D721Med (cell line): Measurements from ENCODE around the gene DCTPP1.
"Not testable (repeated sequence)": the region's sequence is repeated elsewhere in the genome, so short reads cannot be mapped to it uniquely, and the experiment has no call there.

Experiments used
- DNase-seq: peaks from one replicate; pipeline ENCODE4 v3.0.0; 2011; ENCODE audit warnings: low spot score; ENCODE audit not compliant: insufficient read length
- FAIRE-seq: peaks from 2 replicates; lab custom pipeline; 2011; peaks lifted over from hg19 to GRCh38; lab: Jason Lieb, UNC
- CTCF ChIP-seq: IDR thresholded peaks from 2 replicates; pipeline ENCODE4 v1.5.1; 2012; ENCODE audit warnings: mild to moderate bottlenecking, control low read depth; ENCODE audit not compliant: insufficient read depth; ENCODE audit errors: missing control alignments

The DCTPP1 gene

GRCh38 chr16:30429678-30430427, at the start of gene DCTPP1:
Gene DCTPP1, minus strand, starts transcription at chr16:30430030. Its CDS starts 50 bp downstream, at chr16:30429980.
- peak; percentile 77 for TF ChIP-seq CTCF
- FAIRE-seq (no peak), DNase-seq (peak; percentile 95)

DNA sequence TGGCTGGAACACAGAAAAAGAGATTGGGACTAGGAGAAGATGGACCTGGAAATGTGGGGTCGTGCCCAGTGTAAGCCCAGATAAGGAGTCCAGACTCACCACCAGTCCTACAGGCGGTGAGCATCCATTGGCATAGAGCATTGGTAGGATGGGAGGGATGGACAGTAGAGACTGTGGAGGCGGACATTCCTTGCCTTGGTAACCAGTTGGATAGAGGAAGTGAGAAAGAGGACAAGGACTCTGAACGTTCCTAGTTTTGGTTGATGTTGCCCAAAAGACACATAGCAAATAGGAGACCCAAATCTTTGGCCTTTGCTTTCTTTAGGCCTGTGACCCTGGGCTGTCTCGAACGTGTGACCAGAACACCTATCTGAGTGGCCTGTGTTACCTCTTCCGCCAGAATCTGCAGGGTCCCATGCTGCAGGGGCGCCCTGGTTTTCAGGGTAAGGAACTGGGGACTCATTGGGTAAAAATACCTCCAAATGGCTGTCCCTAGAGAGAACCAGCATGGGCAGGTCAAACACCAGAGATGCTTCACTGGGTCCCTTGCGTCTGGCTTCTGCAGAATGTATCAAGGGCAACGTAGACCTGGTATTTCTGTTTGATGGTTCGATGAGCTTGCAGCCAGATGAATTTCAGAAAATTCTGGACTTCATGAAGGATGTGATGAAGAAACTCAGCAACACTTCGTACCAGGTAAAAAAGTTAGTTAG, 49.1 kb upstream of the DCTPP1 start:
- no peak for DNase-seq
- no peak for TF ChIP-seq CTCF
- no peak for FAIRE-seq

GRCh38 chr16:30477773-30478172, 47.9 kb upstream of the DCTPP1 start:
- DNase-seq, FAIRE-seq: not testable (repeated sequence)

GRCh38 chr16:30476991-30477390, 47.2 kb upstream of the DCTPP1 start:
- FAIRE-seq: no peak
- no peak for TF ChIP-seq CTCF
- DNase-seq: no peak

GRCh38 chr16:30474684-30475083, 44.9 kb upstream of the DCTPP1 start:
- no peak for TF ChIP-seq CTCF
- FAIRE-seq (no peak), DNase-seq (no peak)

- no peak for FAIRE-seq
- TF ChIP-seq CTCF: no peak
- no peak for DNase-seq
These were observed 44.2 kb upstream of the DCTPP1 start for GRCh38 chr16:30474074-30474452.

DNA sequence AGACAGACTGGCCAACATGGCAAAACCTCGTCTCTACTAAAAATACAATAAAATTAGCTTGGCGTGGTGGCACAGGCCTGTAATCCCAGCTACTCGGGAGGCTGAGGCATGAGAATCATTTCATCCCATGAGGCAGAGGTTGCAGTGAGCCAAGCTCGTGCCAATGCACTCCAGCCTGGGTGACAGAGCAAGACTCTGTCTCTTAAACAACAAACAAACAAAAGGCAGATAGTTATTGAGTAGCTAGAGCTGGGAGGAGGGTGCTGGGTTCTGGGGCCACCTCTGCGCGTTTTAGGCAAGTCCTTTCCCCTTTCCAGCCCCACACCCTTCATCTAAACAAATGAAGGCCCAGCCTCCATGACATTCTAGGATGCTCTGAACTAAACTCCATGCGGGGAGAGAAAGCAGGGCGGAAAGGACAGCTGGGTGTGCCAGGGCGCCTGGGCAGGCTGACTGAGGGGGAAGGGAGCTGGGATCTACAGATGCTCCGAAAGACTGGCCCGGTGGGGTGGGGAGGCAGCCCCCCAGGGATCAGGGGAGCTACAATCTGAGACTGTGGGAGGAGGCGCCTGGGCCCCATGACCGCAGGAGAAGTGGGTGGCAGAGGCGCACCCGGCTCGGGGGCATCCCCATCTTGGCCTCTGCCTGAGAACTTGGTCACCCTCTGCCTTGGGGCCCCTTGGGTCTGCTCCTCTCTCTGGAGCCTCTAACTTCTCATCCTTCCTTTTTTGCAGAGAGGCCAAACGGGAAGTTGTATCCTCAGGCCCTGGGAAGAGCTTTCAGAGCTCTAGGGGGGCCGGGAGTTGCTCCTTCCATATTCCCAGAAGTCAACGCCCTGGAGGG, 43.6 kb upstream of the DCTPP1 start:
- no peak for TF ChIP-seq CTCF
- DNase-seq (no peak), FAIRE-seq (no peak)
